Colonic mucosa (tissue), 4 donors: ENCODE results near the gene DUSP10. TPM values are rescaled to one million over a fixed set of nuclear protein-coding genes. Genes with fewer than 3 reads are reported as not detected.

ENCODE experiments used
- DNase-seq: peaks from one replicate; pipeline ENCODE4 v3.0.0-alpha.2; 2020
- H3K27ac ChIP-seq: fragments of 200-600 bp; one replicate; pipeline ENCODE4 v1.8.0; 2021
- H3K27me3 ChIP-seq: fragments of 200-600 bp; one replicate; pipeline ENCODE4 v1.8.0; 2021
- H3K36me3 ChIP-seq: fragments of 200-600 bp; one replicate; pipeline ENCODE4 v1.8.0; 2021
- H3K4me1 ChIP-seq: fragments of 200-600 bp; one replicate; pipeline ENCODE4 v1.8.0; 2021; ENCODE audit warnings: mild to moderate bottlenecking
- H3K4me3 ChIP-seq: fragments of 200-600 bp; one replicate; pipeline ENCODE4 v1.8.0; 2021
- H3K9ac ChIP-seq, 2 donors: one replicate each; pipeline ENCODE4 v1.7.0; 2013; ENCODE audit warnings: control low read depth in 2 of 2, low read depth in 2 of 2, low read length in 2 of 2
- H3K9me3 ChIP-seq: fragments of 200-600 bp; one replicate; pipeline ENCODE4 v1.8.0; 2021
- intact Hi-C: fragments of 100-400 bp; cut with DNase I; formaldehyde crosslinking; loops from one replicate; pipeline ENCODE4 v1.14.1; 2022
- total RNA-seq, 2 donors: library from RNA; stranded (reverse); fragmentation: NEBNext Ultra II Directional in 1 of 2; extraction: Animal tissue kit (Norgen Biotek cat#: 25700) in 1 of 2; gene quantifications; one replicate each; pipeline ENCODE4 v1.2.1, GENCODE V29; 2021
- TF ChIP-seq, protein P1 (sequence below): fragments of 200-600 bp; IDR thresholded peaks from one replicate; pipeline ENCODE4 v1.8.0; 2022; ENCODE audit warnings: antibody characterized with exemption, mild to moderate bottlenecking
- donor health status: healthy.
- donor health status: DM: no; HTN: no; CAD: no.
- donor health status: DM: no; HTN: no; CAD: no.

The DUSP10 gene
- total RNA-seq, 2 donors from 2014 or later: 2.8 to 8.1 TPM

- Histone ChIP-seq H3K4me1 (no peaks in the 10 kb centered on the region), H3K9ac (no peak overlapping the region), H3K27ac (no peak overlapping the region), H3K4me3 (no peak overlapping the region), H3K36me3 (no peaks in the 10 kb centered on the region), H3K27me3 (no peaks in the 10 kb centered on the region), H3K9me3 (no peaks in the 10 kb centered on the region)
- TF ChIP-seq, protein P1, sequence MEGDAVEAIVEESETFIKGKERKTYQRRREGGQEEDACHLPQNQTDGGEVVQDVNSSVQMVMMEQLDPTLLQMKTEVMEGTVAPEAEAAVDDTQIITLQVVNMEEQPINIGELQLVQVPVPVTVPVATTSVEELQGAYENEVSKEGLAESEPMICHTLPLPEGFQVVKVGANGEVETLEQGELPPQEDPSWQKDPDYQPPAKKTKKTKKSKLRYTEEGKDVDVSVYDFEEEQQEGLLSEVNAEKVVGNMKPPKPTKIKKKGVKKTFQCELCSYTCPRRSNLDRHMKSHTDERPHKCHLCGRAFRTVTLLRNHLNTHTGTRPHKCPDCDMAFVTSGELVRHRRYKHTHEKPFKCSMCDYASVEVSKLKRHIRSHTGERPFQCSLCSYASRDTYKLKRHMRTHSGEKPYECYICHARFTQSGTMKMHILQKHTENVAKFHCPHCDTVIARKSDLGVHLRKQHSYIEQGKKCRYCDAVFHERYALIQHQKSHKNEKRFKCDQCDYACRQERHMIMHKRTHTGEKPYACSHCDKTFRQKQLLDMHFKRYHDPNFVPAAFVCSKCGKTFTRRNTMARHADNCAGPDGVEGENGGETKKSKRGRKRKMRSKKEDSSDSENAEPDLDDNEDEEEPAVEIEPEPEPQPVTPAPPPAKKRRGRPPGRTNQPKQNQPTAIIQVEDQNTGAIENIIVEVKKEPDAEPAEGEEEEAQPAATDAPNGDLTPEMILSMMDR: no peak
- DNase-seq: no peak
- intact Hi-C loops: no loop called here
Observed at GRCh38 chr1:221725735-221726672, 15.9 kb downstream of the DUSP10 start.

- no peak overlapping the region for H3K9ac ChIP-seq
- no peaks in the 10 kb centered on the region for H3K9me3 ChIP-seq
- no peaks in the 10 kb centered on the region for H3K36me3 ChIP-seq
- intact Hi-C loops: no loop called here
- H3K27me3 ChIP-seq: no peaks in the 10 kb centered on the region
- no peaks in the 10 kb centered on the region for H3K4me1 ChIP-seq
- TF ChIP-seq, protein P1: no peak
- H3K27ac ChIP-seq: no peak overlapping the region
- no peak for DNase-seq
- no peak overlapping the region for H3K4me3 ChIP-seq
Observed at GRCh38 chr1:221724931-221725605, 16.8 kb downstream of the DUSP10 start.

- Histone ChIP-seq H3K27ac (no peak overlapping the region), H3K4me1 (no peaks in the 10 kb centered on the region)
- no peak for DNase-seq
Observed at GRCh38 chr1:221723848-221724236, 18.0 kb downstream of the DUSP10 start.

DNA sequence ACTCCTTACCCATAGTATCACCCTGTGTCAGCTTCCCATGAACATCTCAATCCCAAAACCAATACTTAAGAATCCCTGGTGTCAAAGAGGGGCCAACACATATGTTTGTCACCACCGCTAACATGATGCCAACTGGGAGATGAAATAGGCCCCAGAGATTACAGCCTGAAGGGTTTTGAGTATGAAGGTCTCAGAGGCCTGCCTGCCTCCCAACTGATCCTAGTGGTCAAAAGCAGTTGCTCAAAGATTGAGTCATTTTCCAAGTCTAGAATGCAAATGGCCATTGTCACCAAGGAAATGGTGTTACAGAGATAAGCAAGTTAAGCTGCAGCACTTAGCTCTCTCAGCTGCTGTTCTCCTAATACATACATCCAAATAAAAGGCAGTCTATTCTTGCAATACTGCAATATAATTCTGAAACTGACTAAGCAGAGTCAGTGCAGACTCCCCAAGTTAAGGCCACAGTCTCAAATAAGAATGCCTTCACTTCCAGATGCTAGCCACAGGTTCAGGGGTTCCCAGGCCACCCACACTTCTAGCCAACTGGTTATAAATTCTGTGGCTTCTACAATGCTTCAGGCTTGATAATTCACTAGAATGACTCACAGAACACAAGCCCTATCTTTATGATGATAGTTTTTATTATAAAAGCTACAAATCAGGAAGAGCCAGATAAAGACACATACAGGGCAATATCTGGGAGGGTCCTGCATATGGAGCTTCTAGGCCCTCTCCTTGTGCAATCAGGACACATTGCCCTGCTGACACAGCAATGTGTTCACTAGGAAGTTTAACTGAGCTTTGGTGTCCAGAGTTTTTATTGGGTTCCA, 18.7 kb downstream of the DUSP10 start:
- Histone ChIP-seq H3K27ac (no peak overlapping the region), H3K4me1 (no peaks in the 10 kb centered on the region)
- intact Hi-C loops: no loop called here

More at GRCh38 chr1:221723848-221724236, 18.0 kb downstream of the DUSP10 start:
- TF ChIP-seq, protein P1: no peak
- intact Hi-C loops: no loop called here
- Histone ChIP-seq H3K4me3 (no peak overlapping the region), H3K27me3 (no peaks in the 10 kb centered on the region), H3K36me3 (no peaks in the 10 kb centered on the region), H3K9me3 (no peaks in the 10 kb centered on the region), H3K9ac (no peak overlapping the region)

More for the DNA sequence above, 18.7 kb downstream of the DUSP10 start:
- Histone ChIP-seq H3K27me3 (no peaks in the 10 kb centered on the region), H3K9me3 (no peaks in the 10 kb centered on the region), H3K36me3 (no peaks in the 10 kb centered on the region), H3K9ac (no peak overlapping the region), H3K4me3 (no peak overlapping the region)
- TF ChIP-seq, protein P1: no peak
- no peak for DNase-seq
